Measurements from ENCODE around the gene LZIC. TPM values are rescaled to one million over a fixed set of nuclear protein-coding genes. Genes with fewer than 3 reads are reported as not detected.

LZIC gene
- polyA plus RNA-seq, 1 donor from 2014 or later, result 30.0 TPM

GRCh38 chr1:9903801-9904527 lies 39.2 kb downstream of the LZIC start:
- peak overlapping the region in 2 of 3 donors; percentile 39 to 46 for H3K27ac Mint-ChIP-seq
- H3K27me3 Mint-ChIP-seq, result no peaks in the 10 kb centered on the region
- H3K36me3 Mint-ChIP-seq, result peaks cover 2% of the 10 kb centered on the region
- peaks cover 13 to 20% (median 15%) of the 10 kb centered on the region in 3 donors for H3K4me1 Mint-ChIP-seq
- H3K4me3 Mint-ChIP-seq, result peak overlapping the region in 1 of 4 donors; percentile 34
- H3K9me3 Mint-ChIP-seq, result no peaks in the 10 kb centered on the region

DNA sequence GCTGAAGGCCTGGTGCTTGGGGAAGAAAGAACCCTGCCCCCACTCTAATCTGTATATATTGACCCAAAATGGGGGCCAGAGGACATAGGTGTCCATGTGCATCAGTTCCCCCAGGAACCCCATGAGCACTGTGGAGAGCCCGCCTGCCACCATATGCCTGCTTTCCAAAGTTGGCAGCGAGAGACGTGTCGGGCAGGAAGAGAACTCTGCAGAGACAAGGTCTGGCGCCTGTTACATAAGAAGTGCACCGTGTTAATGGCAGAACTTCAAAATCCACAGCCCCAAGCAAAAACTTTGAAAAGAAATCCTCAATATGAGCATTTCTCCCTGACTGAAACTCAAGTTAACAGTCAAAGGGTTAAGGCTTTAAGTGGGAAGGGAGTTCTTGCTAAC lies 41.1 kb downstream of the LZIC start:
- H3K27me3 Mint-ChIP-seq, result no peaks in the 10 kb centered on the region
- peaks cover 11 to 19% (median 13%) of the 10 kb centered on the region in 3 donors for H3K4me1 Mint-ChIP-seq
- no peaks in the 10 kb centered on the region for H3K9me3 Mint-ChIP-seq
- peaks cover 2% of the 10 kb centered on the region for H3K36me3 Mint-ChIP-seq
- no peak overlapping the region for H3K4me3 Mint-ChIP-seq
- no peak overlapping the region for H3K27ac Mint-ChIP-seq

GRCh38 chr1:9901148-9902059 lies 41.8 kb downstream of the LZIC start:
- Mint-ChIP-seq H3K36me3 (peaks cover 2% of the 10 kb centered on the region), H3K4me1 (peaks cover 11 to 19% (median 13%) of the 10 kb centered on the region in 3 donors), H3K27me3 (no peaks in the 10 kb centered on the region), H3K9me3 (no peaks in the 10 kb centered on the region), H3K4me3 (peak overlapping the region in 3 of 4 donors; percentile 20 to 91 (median 86)), H3K27ac (no peak overlapping the region)

GRCh38 chr1:9900142-9901043 lies 42.8 kb downstream of the LZIC start:
- peak overlapping the region; percentile 17 to 75 (median 40) for H3K27ac Mint-ChIP-seq

GRCh38 chr1:9894115-9894514 lies 49.1 kb downstream of the LZIC start:
- Mint-ChIP-seq H3K4me1 (peaks cover 18 to 26% (median 19%) of the 10 kb centered on the region in 3 donors), H3K27me3 (no peaks in the 10 kb centered on the region), H3K9me3 (no peaks in the 10 kb centered on the region), H3K27ac (no peak overlapping the region), H3K4me3 (no peak overlapping the region), H3K36me3 (peaks cover 5% of the 10 kb centered on the region)

More at GRCh38 chr1:9900142-9901043, 42.8 kb downstream of the LZIC start:
- Mint-ChIP-seq H3K9me3 (no peaks in the 10 kb centered on the region), H3K36me3 (no peaks in the 10 kb centered on the region), H3K4me1 (peaks cover 11 to 16% (median 13%) of the 10 kb centered on the region in 3 donors), H3K4me3 (peak overlapping the region; percentile 71 to 91 (median 79)), H3K27me3 (no peaks in the 10 kb centered on the region)

GRCh38 chr1:9892563-9893528 lies 50.3 kb downstream of the LZIC start:
- peaks cover 18 to 26% (median 19%) of the 10 kb centered on the region in 3 donors for H3K4me1 Mint-ChIP-seq
- H3K27ac Mint-ChIP-seq, result peak overlapping the region in 1 of 3 donors; percentile 87
- peaks cover 5% of the 10 kb centered on the region for H3K36me3 Mint-ChIP-seq
- no peaks in the 10 kb centered on the region for H3K27me3 Mint-ChIP-seq
- H3K4me3 Mint-ChIP-seq, result peak overlapping the region in 1 of 4 donors; percentile 32
- no peaks in the 10 kb centered on the region for H3K9me3 Mint-ChIP-seq

GRCh38 chr1:9891207-9891606 lies 52.0 kb downstream of the LZIC start:
- H3K27ac Mint-ChIP-seq, result no peak overlapping the region
- H3K9me3 Mint-ChIP-seq, result no peaks in the 10 kb centered on the region

DNA sequence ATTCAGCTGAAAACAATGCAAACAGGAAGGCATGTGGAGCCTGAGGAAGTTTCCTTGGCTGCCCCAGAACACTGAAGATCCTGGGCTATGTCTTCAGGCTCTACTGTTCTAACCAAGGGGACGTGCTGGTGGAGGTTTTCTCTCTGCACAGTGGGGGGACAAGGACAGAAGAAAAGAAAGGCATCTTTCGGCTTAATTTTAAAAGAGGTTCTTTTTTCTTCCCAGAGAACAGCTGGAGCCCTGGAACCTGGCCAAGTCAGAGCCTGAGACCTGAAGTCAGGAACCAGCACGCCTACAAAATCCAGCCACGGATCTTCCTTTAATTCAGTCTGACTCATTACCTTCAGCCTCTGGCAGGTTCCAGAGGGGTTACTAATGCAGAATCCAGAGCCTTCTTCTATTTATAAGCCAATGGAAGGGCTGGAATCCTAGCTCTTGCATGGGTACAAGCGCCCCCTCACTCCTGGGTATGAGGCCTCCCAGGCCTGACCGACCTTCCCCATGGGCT lies 52.9 kb downstream of the LZIC start:
- H3K27me3 Mint-ChIP-seq, result no peaks in the 10 kb centered on the region
- H3K4me3 Mint-ChIP-seq, result peak overlapping the region in 1 of 4 donors; percentile 55
- no peaks in the 10 kb centered on the region for H3K9me3 Mint-ChIP-seq
- H3K36me3 Mint-ChIP-seq, result peaks cover 10% of the 10 kb centered on the region
- H3K27ac Mint-ChIP-seq, result peak overlapping the region in 1 of 3 donors; percentile 50
- peaks cover 18 to 26% (median 19%) of the 10 kb centered on the region in 3 donors for H3K4me1 Mint-ChIP-seq

More at GRCh38 chr1:9891207-9891606, 52.0 kb downstream of the LZIC start:
- H3K4me1 Mint-ChIP-seq, result peaks cover 18 to 26% (median 19%) of the 10 kb centered on the region in 3 donors
- H3K4me3 Mint-ChIP-seq, result no peak overlapping the region
- no peaks in the 10 kb centered on the region for H3K27me3 Mint-ChIP-seq
- peaks cover 5% of the 10 kb centered on the region for H3K36me3 Mint-ChIP-seq

DNA sequence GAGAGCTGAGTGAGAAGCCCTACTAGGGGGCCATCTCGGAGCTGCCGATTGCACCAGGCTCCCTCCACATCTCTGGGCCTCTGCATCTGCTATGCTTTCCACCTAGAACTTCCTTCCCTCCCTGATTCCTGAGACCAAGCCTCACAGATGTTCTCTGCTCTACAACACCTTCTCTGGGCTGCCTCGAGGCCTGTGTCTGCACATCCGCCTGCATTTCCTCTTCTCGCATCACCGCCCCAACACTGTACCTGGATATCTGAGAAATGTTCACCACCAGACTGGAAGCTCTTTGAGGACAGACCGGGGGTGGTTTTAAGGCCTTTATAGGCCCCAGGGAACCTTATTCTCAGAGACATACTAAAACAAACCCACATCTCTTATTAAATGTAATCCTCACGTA lies 53.8 kb downstream of the LZIC start:
- peak overlapping the region in 2 of 3 donors; percentile 37 to 71 for H3K27ac Mint-ChIP-seq
- peaks cover 11% of the 10 kb centered on the region for H3K36me3 Mint-ChIP-seq
- no peaks in the 10 kb centered on the region for H3K9me3 Mint-ChIP-seq
- H3K4me1 Mint-ChIP-seq, result peaks cover 18 to 26% (median 19%) of the 10 kb centered on the region in 3 donors
- peak overlapping the region in 1 of 4 donors; percentile 89 for H3K4me3 Mint-ChIP-seq
- H3K27me3 Mint-ChIP-seq, result no peaks in the 10 kb centered on the region

DNA sequence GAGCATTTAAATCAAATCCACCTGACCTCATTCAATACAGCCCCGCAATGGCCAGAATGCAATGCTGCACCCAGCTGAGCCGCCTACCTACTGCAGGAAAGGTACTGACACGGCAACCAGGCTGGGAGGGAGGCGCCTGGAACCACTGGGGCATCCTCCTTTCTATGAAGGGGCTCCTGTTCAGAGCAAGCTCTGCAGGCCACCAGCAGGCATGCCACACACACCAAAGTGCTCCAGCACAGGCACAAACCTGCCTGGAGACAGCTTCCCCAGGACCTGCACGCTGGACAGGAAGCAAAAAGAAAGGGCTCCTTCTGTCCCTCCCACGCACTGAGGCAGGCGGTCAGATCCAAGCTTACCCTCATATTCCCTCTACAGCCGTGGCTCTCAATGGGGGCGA lies 54.3 kb downstream of the LZIC start:
- Mint-ChIP-seq H3K27ac (peak overlapping the region in 1 of 3 donors; percentile 37), H3K4me1 (peaks cover 15 to 23% (median 16%) of the 10 kb centered on the region in 3 donors), H3K4me3 (peak overlapping the region in 1 of 4 donors; percentile 12), H3K9me3 (no peaks in the 10 kb centered on the region), H3K27me3 (no peaks in the 10 kb centered on the region), H3K36me3 (peaks cover 11% of the 10 kb centered on the region)

DNA sequence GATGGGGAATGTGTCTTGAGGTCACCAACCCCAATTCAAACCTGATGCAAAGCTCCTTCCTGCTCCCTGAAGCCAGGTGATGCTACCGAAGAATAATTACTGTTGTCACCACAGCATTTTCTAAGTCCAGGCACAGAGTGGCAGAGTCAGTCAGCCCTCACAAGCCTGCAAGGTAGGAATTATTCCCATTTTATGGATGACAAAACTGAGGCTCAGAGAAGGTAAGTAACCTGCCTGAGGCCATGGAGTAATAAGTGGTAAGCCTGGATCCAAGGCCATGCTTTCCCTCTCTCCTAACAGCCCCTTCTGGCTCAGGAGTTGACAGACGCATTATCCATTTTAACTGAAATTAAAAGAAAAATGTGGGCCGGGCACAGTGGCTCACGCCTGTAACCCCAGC lies 56.1 kb downstream of the LZIC start:
- Mint-ChIP-seq H3K4me1 (peaks cover 4 to 10% (median 7%) of the 10 kb centered on the region in 3 donors), H3K36me3 (peaks cover 11% of the 10 kb centered on the region), H3K9me3 (no peaks in the 10 kb centered on the region), H3K4me3 (no peak overlapping the region), H3K27ac (no peak overlapping the region), H3K27me3 (no peaks in the 10 kb centered on the region)

- H3K4me1 Mint-ChIP-seq, result peaks cover 4 to 10% (median 7%) of the 10 kb centered on the region in 3 donors
- H3K27me3 Mint-ChIP-seq, result no peaks in the 10 kb centered on the region
- H3K9me3 Mint-ChIP-seq, result no peaks in the 10 kb centered on the region
- no peak overlapping the region for H3K27ac Mint-ChIP-seq
- peaks cover 11% of the 10 kb centered on the region for H3K36me3 Mint-ChIP-seq
- H3K4me3 Mint-ChIP-seq, result no peak overlapping the region
Observed at GRCh38 chr1:9886092-9886742, 57.0 kb downstream of the LZIC start.

DNA sequence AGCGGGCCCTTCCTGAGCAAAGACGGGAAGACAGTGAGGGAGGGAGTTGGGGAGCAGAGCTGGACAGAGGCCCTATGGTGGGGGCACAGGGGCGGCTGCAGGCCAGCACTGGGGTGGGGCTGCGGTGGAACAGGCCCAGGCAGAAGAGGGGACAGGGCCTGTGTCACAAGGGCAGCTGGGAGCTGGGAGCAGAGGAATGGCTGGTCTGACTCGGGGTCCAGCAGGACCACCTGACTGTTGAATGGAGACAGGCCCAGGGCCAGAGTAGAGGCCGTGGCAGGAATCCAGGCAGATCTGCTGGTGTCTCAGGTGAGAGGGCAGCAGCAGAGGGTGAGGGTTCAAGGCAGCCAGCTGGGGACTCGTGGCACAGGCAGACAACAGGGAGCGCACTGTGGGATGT lies 58.4 kb downstream of the LZIC start:
- H3K4me1 Mint-ChIP-seq, result peaks cover 4 to 7% (median 6%) of the 10 kb centered on the region in 3 donors

More for the DNA sequence above, 58.4 kb downstream of the LZIC start:
- peaks cover 11% of the 10 kb centered on the region for H3K36me3 Mint-ChIP-seq
- H3K4me3 Mint-ChIP-seq, result no peak overlapping the region
- peak overlapping the region in 1 of 3 donors; percentile 64 for H3K27ac Mint-ChIP-seq
- H3K9me3 Mint-ChIP-seq, result no peaks in the 10 kb centered on the region
- H3K27me3 Mint-ChIP-seq, result no peaks in the 10 kb centered on the region

Data from IgD-negative memory B cell (primary cell).